Suprapubic skin (tissue), 4 donors: ENCODE results near the gene DZANK1. TPM values are rescaled to one million over a fixed set of nuclear protein-coding genes. Genes with fewer than 3 reads are reported as not detected.
A peak's percentile ranks its signal among the peaks of the same experiment; 100 is the strongest.

ENCODE experiments used
- DNase-seq, 2 donors: peaks; one replicate each; pipeline ENCODE4 v3.0.0-alpha.2; 2019; ENCODE audit warnings: low spot score in 2 of 2
- H3K27ac ChIP-seq: fragments of 200-600 bp; sonication (generic); one replicate; pipeline ENCODE4 v1.5.1; 2019
- H3K27me3 ChIP-seq: fragments of 200-600 bp; sonication (generic); one replicate; pipeline ENCODE4 v1.5.1; 2019
- H3K36me3 ChIP-seq: fragments of 200-600 bp; sonication (generic); one replicate; pipeline ENCODE4 v1.5.1; 2019
- H3K4me1 ChIP-seq: fragments of 200-600 bp; sonication (generic); one replicate; pipeline ENCODE4 v1.5.1; 2019
- H3K4me3 ChIP-seq: fragments of 200-600 bp; sonication (generic); one replicate; pipeline ENCODE4 v1.5.1; 2019; ENCODE audit warnings: mild to moderate bottlenecking
- H3K9me3 ChIP-seq: fragments of 200-600 bp; sonication (generic); one replicate; pipeline ENCODE4 v1.5.1; 2019
- CTCF ChIP-seq, 2 donors: fragments of 200-600 bp in 1 of 2; fragments of 450-650 bp in 1 of 2; sonication (generic) in 1 of 2; IDR thresholded peaks; one replicate each; pipeline ENCODE4 v1.5.1; 2016 to 2019; ENCODE audit warnings: antibody characterized with exemption in 2 of 2, mild to moderate bottlenecking in 1 of 2, moderate library complexity in 1 of 2
- EP300 ChIP-seq: sonication (generic); formaldehyde crosslinking; IDR thresholded peaks from one replicate; pipeline ENCODE4 v1.6.1; 2017; ENCODE audit warnings: antibody characterized with exemption
- POLR2A ChIP-seq, 2 donors: fragments of 450-650 bp; IDR thresholded peaks; one replicate each; pipeline ENCODE4 v1.6.1; 2017; ENCODE audit warnings: antibody characterized with exemption in 2 of 2, mild to moderate bottlenecking in 2 of 2, moderate library complexity in 2 of 2
- POLR2AphosphoS5 ChIP-seq, 3 donors: sonication (generic); formaldehyde crosslinking; IDR thresholded peaks; one replicate each; pipeline ENCODE4 v1.6.1; 2017; ENCODE audit warnings: antibody characterized with exemption in 3 of 3
- WGBS: methylation state at CpG from one replicate; pipeline ENCODE4 v1.1.5; 2018; 5-methylcytosine and 5-hydroxymethylcytosine counted together
- total RNA-seq, 4 donors: library from RNA; depleted of rRNA; stranded (reverse); fragments of >200 nt; gene quantifications; one replicate each; pipeline ENCODE4 v1.1.0, GENCODE V29; 2016

DZANK1 gene
- total RNA-seq, 4 donors from 2014 or later, result 1.7 to 4.5 (median 3.0) TPM

DNA sequence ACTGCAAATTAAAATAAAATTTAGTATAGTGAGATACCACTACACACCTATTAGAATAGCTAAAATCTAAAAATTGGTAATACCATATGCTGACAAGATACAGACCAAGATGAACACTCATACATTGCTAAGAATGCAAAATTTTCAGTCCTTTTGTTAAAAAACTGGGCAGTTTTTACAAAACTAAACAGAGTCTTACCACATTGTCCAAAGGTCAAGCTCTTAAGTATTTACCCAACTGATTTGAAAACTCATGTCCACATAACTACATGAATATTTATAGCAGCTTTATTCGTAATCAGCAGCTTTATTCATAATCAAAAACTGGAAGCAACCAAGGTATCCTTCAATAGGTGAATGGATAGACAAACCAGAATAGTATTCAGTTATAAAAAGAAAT is 10.4 kb upstream of the DZANK1 start:
- no peak for TF ChIP-seq EP300
- no peak for TF ChIP-seq POLR2A (IDR thresholded peaks at IDR 0.05)
- no peak for TF ChIP-seq POLR2AphosphoS5 (IDR thresholded peaks at IDR 0.05)
- no peak for TF ChIP-seq CTCF (IDR thresholded peaks at IDR 0.05)
- Histone ChIP-seq H3K27ac (no peak overlapping the region), H3K4me1 (no peaks in the 10 kb centered on the region), H3K4me3 (no peak overlapping the region), H3K27me3 (no peaks in the 10 kb centered on the region), H3K36me3 (peaks cover 81% of the 10 kb centered on the region), H3K9me3 (no peaks in the 10 kb centered on the region)
- DNase-seq, result no peak
- WGBS, result 85% methylated on average over 1 of the region's 1 CpG

GRCh38 chr20:18466574-18466893 is 296 bp downstream of the DZANK1 start:
- DNase-seq, result no peak
- peaks cover 22% of the 10 kb centered on the region for H3K4me1 ChIP-seq
- no peaks in the 10 kb centered on the region for H3K9me3 ChIP-seq
- TF ChIP-seq POLR2AphosphoS5 (IDR thresholded peaks at IDR 0.05) (no peak), POLR2A (IDR thresholded peaks at IDR 0.05) (no peak), EP300 (no peak), CTCF (IDR thresholded peaks at IDR 0.05) (no peak)
- H3K27me3 ChIP-seq, result no peaks in the 10 kb centered on the region
- peak overlapping the region; percentile 83 for H3K4me3 ChIP-seq
- peaks cover 16% of the 10 kb centered on the region for H3K36me3 ChIP-seq
- WGBS, result under 1% methylated on average over 14 of the region's 15 CpGs
- H3K27ac ChIP-seq, result no peak overlapping the region

- no peaks in the 10 kb centered on the region for H3K9me3 ChIP-seq
- H3K4me1 ChIP-seq, result peaks cover 22% of the 10 kb centered on the region
- H3K4me3 ChIP-seq, result no peak overlapping the region
- peaks cover 8% of the 10 kb centered on the region for H3K36me3 ChIP-seq
- 71% methylated on average over 6 of the region's 6 CpGs for WGBS
- no peaks in the 10 kb centered on the region for H3K27me3 ChIP-seq
- TF ChIP-seq CTCF (IDR thresholded peaks at IDR 0.05) (no peak), EP300 (no peak)
- no peak for DNase-seq
- no peak overlapping the region for H3K27ac ChIP-seq
Observed at GRCh38 chr20:18465536-18466200, 1.2 kb downstream of the DZANK1 start.

GRCh38 chr20:18456600-18456999 is 10.2 kb downstream of the DZANK1 start:
- Histone ChIP-seq H3K36me3 (no peaks in the 10 kb centered on the region), H3K4me1 (no peaks in the 10 kb centered on the region), H3K27ac (no peak overlapping the region), H3K27me3 (no peaks in the 10 kb centered on the region), H3K4me3 (no peak overlapping the region), H3K9me3 (no peaks in the 10 kb centered on the region)
- no peak for TF ChIP-seq POLR2A (IDR thresholded peaks at IDR 0.05)
- no peak for TF ChIP-seq CTCF (IDR thresholded peaks at IDR 0.05)
- TF ChIP-seq EP300, result no peak
- no peak for TF ChIP-seq POLR2AphosphoS5 (IDR thresholded peaks at IDR 0.05)
- 91% methylated on average over 3 of the region's 3 CpGs for WGBS
- no peak for DNase-seq

- no peak for DNase-seq
- no peak overlapping the region for H3K27ac ChIP-seq
- H3K4me1 ChIP-seq, result no peaks in the 10 kb centered on the region
- no peak for TF ChIP-seq EP300
- TF ChIP-seq POLR2A (IDR thresholded peaks at IDR 0.05), result no peak
- no peak for TF ChIP-seq POLR2AphosphoS5 (IDR thresholded peaks at IDR 0.05)
- TF ChIP-seq CTCF (IDR thresholded peaks at IDR 0.05), result no peak
- WGBS, result 53% methylated on average over 4 of the region's 4 CpGs
- H3K4me3 ChIP-seq, result no peak overlapping the region
- H3K36me3 ChIP-seq, result no peaks in the 10 kb centered on the region
- H3K27me3 ChIP-seq, result no peaks in the 10 kb centered on the region
- no peaks in the 10 kb centered on the region for H3K9me3 ChIP-seq
Observed at GRCh38 chr20:18443886-18444285, 22.9 kb downstream of the DZANK1 start.
